Measurements from ENCODE around the gene PKP2. TPM values are rescaled to one million over a fixed set of nuclear protein-coding genes. Genes with fewer than 3 reads are reported as not detected.

PKP2 gene
- total RNA-seq, 2 donors from 2014 or later = 28.0 to 35.2 TPM

- H3K27me3 ChIP-seq (replicated peaks; ENCODE audit: insufficient read depth) = no peaks in the 10 kb centered on the region
- no peak overlapping the region for H3K4me3 ChIP-seq
- H3K4me1 ChIP-seq (replicated peaks) = no peaks in the 10 kb centered on the region
- intact Hi-C loops (cut with DNase I) = no loop called here
- DNase-seq (ENCODE audit: low spot score) = no peak
- H3K36me3 ChIP-seq = no peaks in the 10 kb centered on the region
- TF ChIP-seq CTCF (IDR thresholded peaks at IDR 0.05) (no peak), POLR2A (IDR thresholded peaks at IDR 0.05) (no peak), POLR2AphosphoS5 (IDR thresholded peaks at IDR 0.05) (no peak)
- no peaks in the 10 kb centered on the region for H3K9me3 ChIP-seq
- 86% methylated on average over 1 of the region's 1 CpG for WGBS
- H3K27ac ChIP-seq = no peak overlapping the region
These were observed 37.2 kb downstream of the PKP2 start for GRCh38 chr12:32859389-32859788.

GRCh38 chr12:32854716-32855115 lies 41.9 kb downstream of the PKP2 start:
- TF ChIP-seq CTCF (IDR thresholded peaks at IDR 0.05) (no peak), POLR2AphosphoS5 (IDR thresholded peaks at IDR 0.05) (no peak), POLR2A (IDR thresholded peaks at IDR 0.05) (no peak)
- H3K9me3 ChIP-seq = no peaks in the 10 kb centered on the region
- intact Hi-C loops (cut with DNase I) = no loop called here
- H3K36me3 ChIP-seq = no peaks in the 10 kb centered on the region
- no peaks in the 10 kb centered on the region for H3K4me1 ChIP-seq (replicated peaks)
- WGBS = 73% methylated on average over 1 of the region's 1 CpG
- H3K27ac ChIP-seq = no peak overlapping the region
- no peak overlapping the region for H3K4me3 ChIP-seq
- H3K27me3 ChIP-seq (replicated peaks; ENCODE audit: insufficient read depth) = no peaks in the 10 kb centered on the region
- no peak for DNase-seq (ENCODE audit: low spot score)

DNA sequence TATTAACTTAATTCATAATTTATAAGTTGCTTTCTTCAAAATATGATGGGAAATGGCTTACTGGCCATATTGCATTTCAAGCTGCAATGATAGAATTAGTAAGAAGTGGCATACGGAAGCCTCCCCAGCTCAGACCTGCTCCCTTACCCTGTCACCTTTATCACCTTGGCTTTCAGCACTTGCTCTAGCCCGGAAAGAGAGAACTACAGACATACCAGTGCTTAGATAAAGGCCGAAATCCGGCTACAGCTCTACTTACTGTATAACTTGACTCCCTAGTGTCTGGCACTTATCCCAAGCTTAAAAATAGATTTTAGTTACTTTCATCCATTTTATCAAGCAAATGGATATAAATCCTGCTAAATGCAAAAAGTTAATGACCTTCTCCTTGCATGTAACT lies 42.5 kb downstream of the PKP2 start:
- Histone ChIP-seq H3K9me3 (no peaks in the 10 kb centered on the region), H3K4me3 (no peak overlapping the region), H3K27me3 (replicated peaks; ENCODE audit: insufficient read depth) (no peaks in the 10 kb centered on the region), H3K4me1 (replicated peaks) (no peaks in the 10 kb centered on the region), H3K27ac (no peak overlapping the region), H3K36me3 (no peaks in the 10 kb centered on the region)
- DNase-seq (ENCODE audit: low spot score) = no peak
- WGBS = 53% methylated on average over 4 of the region's 4 CpGs
- intact Hi-C loops (cut with DNase I) = no loop called here
- no peak for TF ChIP-seq POLR2A (IDR thresholded peaks at IDR 0.05)
- no peak for TF ChIP-seq POLR2AphosphoS5 (IDR thresholded peaks at IDR 0.05)
- TF ChIP-seq CTCF (IDR thresholded peaks at IDR 0.05) = no peak

GRCh38 chr12:32847287-32847686 lies 49.3 kb downstream of the PKP2 start:
- H3K27me3 ChIP-seq (replicated peaks; ENCODE audit: insufficient read depth) = no peaks in the 10 kb centered on the region
- no peak for DNase-seq (ENCODE audit: low spot score)
- H3K9me3 ChIP-seq = no peaks in the 10 kb centered on the region
- no peak overlapping the region for H3K27ac ChIP-seq
- no peak for TF ChIP-seq POLR2A (IDR thresholded peaks at IDR 0.05)
- TF ChIP-seq CTCF (IDR thresholded peaks at IDR 0.05) = no peak
- TF ChIP-seq POLR2AphosphoS5 (IDR thresholded peaks at IDR 0.05) = no peak
- WGBS = 83% methylated on average over 6 of the region's 6 CpGs
- no peaks in the 10 kb centered on the region for H3K36me3 ChIP-seq
- H3K4me1 ChIP-seq (replicated peaks) = no peaks in the 10 kb centered on the region
- H3K4me3 ChIP-seq = no peak overlapping the region
- intact Hi-C loops (cut with DNase I) = no loop called here

DNA sequence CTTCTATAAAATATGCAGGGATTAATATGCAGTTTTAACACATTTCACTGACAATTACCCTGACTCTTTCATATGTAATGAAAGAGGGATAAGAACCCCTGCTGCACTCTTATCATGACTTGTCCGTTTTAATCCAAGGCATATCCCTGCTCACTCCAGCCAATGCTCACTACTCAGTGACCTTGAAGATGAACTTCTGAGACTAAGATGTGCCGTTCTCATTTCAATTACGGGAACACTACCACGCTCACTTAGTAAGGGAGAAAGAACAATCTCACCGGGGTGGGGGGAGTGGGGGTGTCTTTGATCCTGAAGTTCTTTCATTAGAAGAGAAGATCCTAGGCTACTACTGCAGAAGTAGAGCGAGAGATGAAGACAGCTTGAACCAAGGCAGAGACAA lies 50.5 kb downstream of the PKP2 start:
- Histone ChIP-seq H3K4me1 (replicated peaks) (no peaks in the 10 kb centered on the region), H3K27ac (no peak overlapping the region), H3K9me3 (no peaks in the 10 kb centered on the region), H3K36me3 (no peaks in the 10 kb centered on the region), H3K4me3 (no peak overlapping the region), H3K27me3 (replicated peaks; ENCODE audit: insufficient read depth) (no peaks in the 10 kb centered on the region)
- intact Hi-C loops (cut with DNase I) = no loop called here
- TF ChIP-seq POLR2A (IDR thresholded peaks at IDR 0.05) (no peak), POLR2AphosphoS5 (IDR thresholded peaks at IDR 0.05) (no peak), CTCF (IDR thresholded peaks at IDR 0.05) (no peak)
- no peak for DNase-seq (ENCODE audit: low spot score)
- WGBS = 90% methylated on average over 6 of the region's 6 CpGs

All from prostate gland (tissue), 2 donors.